Psoas muscle (tissue), 8 donors: ENCODE results near the gene STEAP2. TPM values are rescaled to one million over a fixed set of nuclear protein-coding genes. Genes with fewer than 3 reads are reported as not detected.
"Not testable (repeated sequence)": the region's sequence is repeated elsewhere in the genome, so short reads cannot be mapped to it uniquely, and the experiment has no call there.

Experiments used
- ATAC-seq, 4 donors: fragments of 200-7000 bp; cut with Tn5 transposase; one replicate each; pipeline ENCODE4 v1.9.1; 2020; ENCODE audit warnings: moderate library complexity in 3 of 4, mild to moderate bottlenecking in 2 of 4
- DNase-seq, 2 donors: peaks; one replicate each; pipeline ENCODE4 v3.0.0-alpha.2; 2020
- H3K27ac ChIP-seq: fragments of 200-600 bp; one replicate; pipeline ENCODE4 v1.8.0; 2022
- H3K27me3 ChIP-seq, 3 donors: fragments of 200-600 bp in 1 of 3; one replicate each; pipeline versions ENCODE4 v1.6.1 to v1.8.0; 2013 to 2022; ENCODE audit warnings: low read length in 2 of 3, mild to moderate bottlenecking in 2 of 3, moderate library complexity in 1 of 3; ENCODE audit not compliant: insufficient read depth in 3 of 3
- H3K36me3 ChIP-seq, 2 donors: fragments of 200-600 bp in 1 of 2; one replicate each; pipeline versions ENCODE4 v1.6.1 to v1.8.0; 2013 to 2022; ENCODE audit warnings: low read depth in 1 of 2, mild to moderate bottlenecking in 1 of 2, moderate library complexity in 1 of 2; ENCODE audit not compliant: insufficient read depth in 1 of 2
- H3K4me1 ChIP-seq: fragments of 200-600 bp; one replicate; pipeline ENCODE4 v1.8.0; 2022
- H3K4me3 ChIP-seq: fragments of 200-600 bp; one replicate; pipeline ENCODE4 v1.8.0; 2022; ENCODE audit warnings: mild to moderate bottlenecking
- H3K9me3 ChIP-seq: fragments of 200-600 bp; one replicate; pipeline ENCODE4 v1.8.0; 2022
- WGBS, 3 donors: extraction: QIAGEN DNeasy Blood & Tissue Kit; methylation state at CpG; one replicate each; pipeline versions ENCODE4 v1.1.6 to v1.1.7; 2013; 5-methylcytosine and 5-hydroxymethylcytosine counted together
- intact Hi-C, 2 donors: fragments of 100-400 bp; cut with DNase I; formaldehyde crosslinking; loops; one replicate each; pipeline versions ENCODE4 v1.11.0 to v1.14.2; 2022
- polyA plus RNA-seq, 3 donors: library from polyadenylated mRNA; stranded (reverse); fragments of 200-250 nt; gene quantifications; one replicate each; pipeline ENCODE4 v1.2.3, GENCODE V29; 2013
- total RNA-seq, 4 donors: library from RNA; stranded (reverse); fragmentation: NEBNext Ultra II Directional in 2 of 4; extraction: Animal tissue kit (Norgen Biotek cat#: 25700) in 2 of 4; gene quantifications; one replicate each; pipeline versions ENCODE4 v1.2.1 to v1.2.4, GENCODE V29; 2021 to 2023
- TF ChIP-seq, protein P1 (sequence below): fragments of 200-600 bp; IDR thresholded peaks from one replicate; pipeline ENCODE4 v1.8.0; 2022; ENCODE audit warnings: antibody characterized with exemption
- donor health status: healthy with polysubstance abuse.
- donor health status: DM: no; HTN: no; CAD: no; lungs with moderate emphysema.
- donor health status: Bipolar disorder and iron deficiency.
- donor health status: healthy.
- donor health status: DM: yes; HTN: yes; CAD: no.
- donor health status: DM: no; HTN: no; CAD: no.
- donor health status: DM: no; HTN: no; CAD: no.
- donor health status: DM: yes; HTN: yes; CAD: no.

STEAP2 gene
- total and polyA plus RNA-seq, 7 donors = 0.32 to 3.7 (median 1.4) TPM

DNA sequence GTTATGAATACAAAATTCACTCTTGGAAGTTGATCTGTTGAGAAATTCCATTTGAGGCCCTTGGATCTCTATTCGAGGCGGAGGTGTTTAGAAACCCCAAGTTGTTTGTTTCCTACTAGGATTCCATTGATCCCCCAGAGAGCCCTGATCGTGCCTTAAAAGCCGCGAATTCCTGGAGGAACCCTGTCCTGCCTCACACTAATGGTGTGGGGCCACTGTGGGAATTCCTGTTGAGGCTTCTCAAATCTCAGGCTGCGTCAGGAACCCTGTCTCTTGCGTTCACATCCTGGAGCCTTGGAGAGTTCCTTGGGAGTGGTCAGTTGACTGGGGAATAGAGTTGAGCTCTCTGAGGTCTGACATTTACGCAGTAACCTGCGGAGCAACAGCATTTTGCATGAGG, 34.6 kb downstream of the STEAP2 start:
- intact Hi-C loops = no loop called here
- H3K9me3 ChIP-seq = no peaks in the 10 kb centered on the region
- peaks cover 10% of the 10 kb centered on the region for H3K4me1 ChIP-seq
- 23 to 27% (median 24%) methylated on average over 9 of the region's 9 CpGs for WGBS, 3 donors
- H3K36me3 ChIP-seq = no peaks in the 10 kb centered on the region
- ATAC-seq (no peak), DNase-seq (no peak)
- no peak overlapping the region for H3K27ac ChIP-seq
- TF ChIP-seq, protein P1, sequence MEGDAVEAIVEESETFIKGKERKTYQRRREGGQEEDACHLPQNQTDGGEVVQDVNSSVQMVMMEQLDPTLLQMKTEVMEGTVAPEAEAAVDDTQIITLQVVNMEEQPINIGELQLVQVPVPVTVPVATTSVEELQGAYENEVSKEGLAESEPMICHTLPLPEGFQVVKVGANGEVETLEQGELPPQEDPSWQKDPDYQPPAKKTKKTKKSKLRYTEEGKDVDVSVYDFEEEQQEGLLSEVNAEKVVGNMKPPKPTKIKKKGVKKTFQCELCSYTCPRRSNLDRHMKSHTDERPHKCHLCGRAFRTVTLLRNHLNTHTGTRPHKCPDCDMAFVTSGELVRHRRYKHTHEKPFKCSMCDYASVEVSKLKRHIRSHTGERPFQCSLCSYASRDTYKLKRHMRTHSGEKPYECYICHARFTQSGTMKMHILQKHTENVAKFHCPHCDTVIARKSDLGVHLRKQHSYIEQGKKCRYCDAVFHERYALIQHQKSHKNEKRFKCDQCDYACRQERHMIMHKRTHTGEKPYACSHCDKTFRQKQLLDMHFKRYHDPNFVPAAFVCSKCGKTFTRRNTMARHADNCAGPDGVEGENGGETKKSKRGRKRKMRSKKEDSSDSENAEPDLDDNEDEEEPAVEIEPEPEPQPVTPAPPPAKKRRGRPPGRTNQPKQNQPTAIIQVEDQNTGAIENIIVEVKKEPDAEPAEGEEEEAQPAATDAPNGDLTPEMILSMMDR = no peak
- peak overlapping the region; percentile 95 for H3K4me3 ChIP-seq
- no peaks in the 10 kb centered on the region for H3K27me3 ChIP-seq

DNA sequence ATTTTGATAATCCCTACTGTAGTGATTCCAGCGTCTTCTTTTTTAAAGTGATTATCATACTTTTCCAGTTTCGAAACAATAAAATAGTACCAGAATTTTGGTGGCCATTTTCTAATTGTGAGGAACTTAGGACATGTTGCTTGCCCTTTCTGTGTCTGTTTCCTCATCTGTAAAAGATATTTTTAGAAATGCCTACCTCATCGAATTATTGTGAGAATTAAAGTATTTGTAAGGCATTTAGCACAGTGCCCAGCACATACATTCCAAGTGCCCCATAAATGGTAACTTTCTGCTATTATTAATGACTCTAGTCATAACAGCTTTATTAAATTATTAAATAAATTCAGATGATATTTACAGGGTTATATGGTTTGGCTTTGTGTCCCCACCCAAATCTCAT, 37.2 kb downstream of the STEAP2 start:
- no peak overlapping the region for H3K4me3 ChIP-seq
- no peak for DNase-seq
- ATAC-seq = no peak
- no peaks in the 10 kb centered on the region for H3K36me3 ChIP-seq
- intact Hi-C loops = no loop called here
- H3K27me3 ChIP-seq = no peaks in the 10 kb centered on the region
- peaks cover 10% of the 10 kb centered on the region for H3K4me1 ChIP-seq
- 81 to 88% (median 85%) methylated on average over 3 of the region's 3 CpGs for WGBS, 3 donors
- H3K27ac ChIP-seq = no peak overlapping the region
- H3K9me3 ChIP-seq = no peaks in the 10 kb centered on the region
- TF ChIP-seq, protein P1 = no peak

DNA sequence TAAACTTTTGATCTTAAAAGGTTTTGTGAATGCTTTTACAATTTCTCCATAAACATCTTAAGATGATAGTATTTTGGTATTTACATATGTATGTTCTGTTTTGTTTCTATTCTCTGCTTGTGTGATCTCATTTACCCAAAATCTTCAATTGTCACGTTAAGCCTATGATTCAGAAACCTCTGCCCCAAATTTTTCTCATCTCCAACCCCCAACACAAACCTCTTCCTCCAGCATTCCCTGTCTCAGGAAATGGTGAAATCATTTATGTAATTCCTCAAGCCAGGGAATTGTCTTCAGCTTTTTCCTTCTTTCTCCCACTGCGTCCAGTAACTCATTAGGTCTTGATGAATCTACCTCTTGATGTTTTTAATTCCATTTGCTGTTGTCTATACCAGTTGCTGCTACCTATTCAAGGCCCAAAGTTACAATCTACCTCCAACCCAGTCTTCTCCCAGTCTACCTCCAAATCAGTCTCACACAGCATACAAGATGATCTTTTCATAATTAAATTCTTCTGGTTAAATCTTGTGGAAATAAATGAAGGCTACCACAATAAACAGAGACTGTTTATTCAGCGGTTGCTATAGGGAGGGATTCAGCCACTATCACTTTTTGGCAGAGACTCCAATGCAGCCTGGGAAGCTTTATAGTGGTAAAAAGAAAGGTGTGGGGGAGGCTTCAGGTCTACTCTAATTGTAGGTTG, 39.2 kb downstream of the STEAP2 start:
- Histone ChIP-seq H3K4me1 (peaks cover 7% of the 10 kb centered on the region), H3K27ac (no peak overlapping the region), H3K27me3 (no peaks in the 10 kb centered on the region), H3K9me3 (no peaks in the 10 kb centered on the region), H3K4me3 (no peak overlapping the region), H3K36me3 (no peaks in the 10 kb centered on the region)
- intact Hi-C loops = no loop called here
- TF ChIP-seq, protein P1 = no peak
- ATAC-seq = no peak
- WGBS, 3 donors = 64 to 70% (median 67%) methylated on average over 3 of the region's 3 CpGs
- DNase-seq = no peak

DNA sequence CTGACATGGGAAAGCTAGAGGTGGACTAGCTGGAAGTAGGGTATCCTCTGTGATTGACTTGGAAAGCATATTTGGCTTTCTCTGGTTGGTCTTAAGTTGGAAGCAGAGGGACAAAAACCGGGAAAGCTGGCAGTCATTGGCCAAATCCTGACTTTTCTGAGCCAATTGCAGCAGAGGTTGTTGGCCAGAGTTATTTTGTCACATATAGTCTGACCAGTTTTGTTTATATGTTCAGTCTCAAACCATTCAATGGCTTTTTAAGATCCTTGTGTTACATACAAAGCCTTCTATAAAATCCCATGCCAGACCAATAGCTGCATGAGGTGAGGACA, 39.7 kb downstream of the STEAP2 start:
- H3K27ac ChIP-seq = no peak overlapping the region

DNA sequence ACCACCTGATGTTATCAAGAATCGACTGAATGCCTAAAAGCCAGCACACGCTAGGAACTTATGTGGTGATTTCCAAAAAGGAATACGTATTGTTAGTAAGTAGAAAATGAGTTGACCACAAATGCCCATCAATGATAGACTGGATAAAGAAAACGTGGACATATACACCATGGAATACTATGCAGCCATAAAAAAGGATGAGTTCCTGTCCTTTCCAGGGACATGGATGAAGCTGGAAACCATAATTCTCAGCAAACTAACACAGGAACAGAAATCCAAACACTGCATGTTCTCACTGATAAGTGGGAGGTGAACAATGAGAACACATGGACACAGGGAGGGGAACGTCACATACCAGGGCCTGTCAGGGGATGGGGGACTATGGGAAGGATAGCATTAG, 44.5 kb downstream of the STEAP2 start:
- H3K27ac ChIP-seq, intact Hi-C loops, H3K27me3 ChIP-seq, H3K36me3 ChIP-seq, H3K9me3 ChIP-seq, H3K4me1 ChIP-seq, DNase-seq, H3K4me3 ChIP-seq, ATAC-seq: not testable (repeated sequence)
- WGBS, 3 donors = 93 to 98% (median 97%) methylated on average over 5 of the region's 5 CpGs

More for the DNA sequence above, 39.7 kb downstream of the STEAP2 start:
- no peak for DNase-seq
- Histone ChIP-seq H3K36me3 (no peaks in the 10 kb centered on the region), H3K27me3 (no peaks in the 10 kb centered on the region), H3K4me1 (peaks cover 2% of the 10 kb centered on the region), H3K9me3 (no peaks in the 10 kb centered on the region), H3K4me3 (no peak overlapping the region)
- 33 to 55% (median 42%) methylated on average over 1 of the region's 1 CpG for WGBS, 3 donors
- ATAC-seq = no peak
- TF ChIP-seq, protein P1 = no peak
- intact Hi-C loops = no loop called here
